MM.1S (cell line): Measurements from ENCODE around the gene UBE2F.

ENCODE experiments used
- DNase-seq: peaks from one replicate; pipeline ENCODE4 v3.0.0-alpha.2; 2015
- H2AFZ ChIP-seq: fragments of 300-600 bp; sonication (generic); 2 replicates; pipeline ENCODE4 v1.6.0; 2016; ENCODE audit warnings: antibody characterized with exemption, low read length
- H3F3A ChIP-seq: fragments of 300-600 bp; sonication (generic); 2 replicates; pipeline ENCODE4 v1.6.1; 2016; ENCODE audit warnings: mild to moderate bottlenecking, antibody characterized with exemption, low read length, moderate library complexity, mixed read lengths; ENCODE audit not compliant: insufficient read depth
- H3K27ac ChIP-seq: fragments of 300-600 bp; sonication (generic); 2 replicates; pipeline ENCODE4 v1.5.1; 2016; ENCODE audit warnings: mild to moderate bottlenecking, low read length
- H3K27me3 ChIP-seq: fragments of 300-600 bp; sonication (generic); replicated peaks from 2 replicates; pipeline ENCODE4 v1.6.0; 2016; ENCODE audit warnings: low read length; ENCODE audit not compliant: insufficient read depth
- H3K36me3 ChIP-seq: fragments of 300-600 bp; sonication (generic); replicated peaks from 2 replicates; pipeline ENCODE4 v1.6.1; 2016; ENCODE audit warnings: mild to moderate bottlenecking, low read length, mixed read lengths; ENCODE audit not compliant: insufficient read depth
- H3K4me1 ChIP-seq: fragments of 300-600 bp; sonication (generic); 2 replicates; pipeline ENCODE4 v1.6.1; 2016; ENCODE audit warnings: low read length, mixed read lengths
- H3K4me2 ChIP-seq: fragments of 300-600 bp; sonication (generic); 2 replicates; pipeline ENCODE4 v1.6.0; 2016; ENCODE audit warnings: low read depth, low read length
- H3K4me3 ChIP-seq: fragments of 300-600 bp; sonication (generic); 2 replicates; pipeline ENCODE4 v1.5.1; 2016; ENCODE audit warnings: low read length, mixed read lengths
- H3K79me2 ChIP-seq: fragments of 300-600 bp; sonication (generic); 2 replicates; pipeline ENCODE4 v1.6.1; 2016; ENCODE audit warnings: mixed run types, low read length, mixed read lengths
- H3K9ac ChIP-seq: fragments of 300-600 bp; sonication (generic); 2 replicates; pipeline ENCODE4 v1.6.1; 2016; ENCODE audit warnings: low read length, mixed read lengths
- H3K9me2 ChIP-seq: fragments of 300-600 bp; sonication (generic); replicated peaks from 2 replicates; pipeline ENCODE4 v1.6.1; 2016; ENCODE audit warnings: mild to moderate bottlenecking, low read length, mixed read lengths; ENCODE audit not compliant: insufficient read depth
- H3K9me3 ChIP-seq: fragments of 300-600 bp; sonication (generic); replicated peaks from 2 replicates; pipeline ENCODE4 v1.6.1; 2016; ENCODE audit warnings: mild to moderate bottlenecking, low read length, mixed read lengths; ENCODE audit not compliant: insufficient read depth
- H4K20me1 ChIP-seq: fragments of 300-600 bp; sonication (generic); 2 replicates; pipeline ENCODE4 v1.6.1; 2016; ENCODE audit warnings: mild to moderate bottlenecking, low read length, moderate library complexity, mixed read lengths; ENCODE audit not compliant: insufficient read depth
- CTCF ChIP-seq: fragments of 300-600 bp; sonication (generic); IDR thresholded peaks from 2 replicates; pipeline ENCODE4 v1.5.1; 2016; ENCODE audit warnings: antibody characterized with exemption, low read length, mixed read lengths
- EZH2 ChIP-seq: fragments of 300-600 bp; sonication (generic); optimal IDR thresholded peaks from 2 replicates; pipeline ENCODE3; 2017; ENCODE audit warnings: low read depth, mild to moderate bottlenecking, antibody characterized with exemption, low read length, mixed read lengths
- EZH2phosphoT487 ChIP-seq: fragments of 300-600 bp; sonication (generic); IDR thresholded peaks from 2 replicates; pipeline ENCODE4 v1.6.1; 2018; ENCODE audit warnings: antibody characterized with exemption, low read length

The UBE2F gene

GRCh38 chr2:238081561-238081960 lies 114.7 kb downstream of the UBE2F start:
- H3K27me3 ChIP-seq = no peaks in the 10 kb centered on the region
- no peak for TF ChIP-seq EZH2
- H3K9me3 ChIP-seq = no peaks in the 10 kb centered on the region
- H3F3A ChIP-seq = no peaks in the 10 kb centered on the region
- H3K4me2 ChIP-seq = no peak overlapping the region
- no peak overlapping the region for H3K9ac ChIP-seq
- H3K4me1 ChIP-seq = no peaks in the 10 kb centered on the region
- no peak overlapping the region for H2AFZ ChIP-seq
- DNase-seq = no peak
- H3K9me2 ChIP-seq = no peaks in the 10 kb centered on the region
- H3K36me3 ChIP-seq = no peaks in the 10 kb centered on the region
- H3K27ac ChIP-seq = no peak overlapping the region
- H4K20me1 ChIP-seq = no peaks in the 10 kb centered on the region
- H3K4me3 ChIP-seq = no peak overlapping the region
- H3K79me2 ChIP-seq = no peaks in the 10 kb centered on the region

GRCh38 chr2:238082151-238082550 lies 115.3 kb downstream of the UBE2F start:
- Histone ChIP-seq H3K27me3 (no peaks in the 10 kb centered on the region), H3K4me2 (no peak overlapping the region), H3K9ac (no peak overlapping the region), H3K9me2 (no peaks in the 10 kb centered on the region), H3K27ac (no peak overlapping the region), H3F3A (no peaks in the 10 kb centered on the region), H3K36me3 (no peaks in the 10 kb centered on the region), H3K4me3 (no peak overlapping the region), H2AFZ (no peak overlapping the region), H4K20me1 (no peaks in the 10 kb centered on the region), H3K4me1 (no peaks in the 10 kb centered on the region), H3K9me3 (no peaks in the 10 kb centered on the region), H3K79me2 (no peaks in the 10 kb centered on the region)
- DNase-seq = no peak
- no peak for TF ChIP-seq EZH2
- no peak for TF ChIP-seq CTCF
- TF ChIP-seq EZH2phosphoT487 = no peak

- no peak overlapping the region for H2AFZ ChIP-seq
- H3F3A ChIP-seq = no peaks in the 10 kb centered on the region
- H3K4me1 ChIP-seq = no peaks in the 10 kb centered on the region
- DNase-seq = no peak
- no peak overlapping the region for H3K27ac ChIP-seq
- no peaks in the 10 kb centered on the region for H3K79me2 ChIP-seq
- no peaks in the 10 kb centered on the region for H3K9me3 ChIP-seq
- no peaks in the 10 kb centered on the region for H3K9me2 ChIP-seq
- H3K27me3 ChIP-seq = no peaks in the 10 kb centered on the region
- no peaks in the 10 kb centered on the region for H4K20me1 ChIP-seq
- no peaks in the 10 kb centered on the region for H3K36me3 ChIP-seq
- H3K4me3 ChIP-seq = no peak overlapping the region
- no peak overlapping the region for H3K9ac ChIP-seq
- TF ChIP-seq EZH2phosphoT487 (no peak), EZH2 (no peak), CTCF (no peak)
- no peak overlapping the region for H3K4me2 ChIP-seq
Observed at GRCh38 chr2:238082827-238083226, 116.0 kb downstream of the UBE2F start.

GRCh38 chr2:238083919-238084318 lies 117.1 kb downstream of the UBE2F start:
- H3K9me3 ChIP-seq = no peaks in the 10 kb centered on the region
- no peaks in the 10 kb centered on the region for H4K20me1 ChIP-seq
- H2AFZ ChIP-seq = no peak overlapping the region
- H3K4me1 ChIP-seq = no peaks in the 10 kb centered on the region
- H3K4me2 ChIP-seq = no peak overlapping the region
- H3K79me2 ChIP-seq = no peaks in the 10 kb centered on the region
- no peaks in the 10 kb centered on the region for H3K9me2 ChIP-seq
- no peak for TF ChIP-seq CTCF
- TF ChIP-seq EZH2phosphoT487 = no peak
- TF ChIP-seq EZH2 = no peak
- DNase-seq = no peak
- no peaks in the 10 kb centered on the region for H3K27me3 ChIP-seq
- H3K36me3 ChIP-seq = no peaks in the 10 kb centered on the region
- no peak overlapping the region for H3K27ac ChIP-seq
- H3K9ac ChIP-seq = no peak overlapping the region
- no peaks in the 10 kb centered on the region for H3F3A ChIP-seq
- H3K4me3 ChIP-seq = no peak overlapping the region
